Fibroblast of mammary gland (primary cell): ENCODE measurements around the gene CCT7.

Experiments used
- DNase-seq: peaks from one replicate; pipeline ENCODE4 v3.0.0-alpha.2; 2010; ENCODE audit warnings: low read depth
- H3K4me3 ChIP-seq: 2 replicates; pipeline ENCODE4 v1.5.1; 2011; ENCODE audit warnings: low read depth, mild to moderate bottlenecking, low read length, moderate library complexity; ENCODE audit not compliant: control insufficient read depth
- TF ChIP-seq, protein P1 (sequence below): conservative IDR thresholded peaks from 2 replicates; pipeline ENCODE4 v1.5.1; 2011; ENCODE audit warnings: low read depth, low read length, inconsistent platforms; ENCODE audit not compliant: control insufficient read depth, insufficient read depth

Gene CCT7

DNA sequence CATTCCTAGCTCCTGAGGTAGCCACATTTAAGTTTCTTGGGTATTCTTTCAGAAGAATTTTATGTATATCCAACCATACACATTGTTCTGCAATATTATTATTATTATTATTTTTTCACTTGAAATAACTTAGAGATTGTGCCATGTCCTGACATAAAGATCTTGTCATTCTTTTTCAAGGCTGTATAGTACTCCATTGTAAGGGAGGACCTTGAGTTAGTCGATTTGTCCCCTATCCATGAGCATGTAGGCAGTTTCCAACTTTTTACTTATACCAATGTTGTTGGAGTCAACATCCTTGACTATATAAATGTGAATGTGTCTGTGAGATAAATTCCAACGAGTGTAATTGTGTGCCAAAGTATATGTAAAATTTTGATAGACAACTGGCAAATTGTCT lies 60.1 kb downstream of the CCT7 start:
- H3K4me3 ChIP-seq: no peak overlapping the region
- no peak for DNase-seq
- TF ChIP-seq, protein P1, sequence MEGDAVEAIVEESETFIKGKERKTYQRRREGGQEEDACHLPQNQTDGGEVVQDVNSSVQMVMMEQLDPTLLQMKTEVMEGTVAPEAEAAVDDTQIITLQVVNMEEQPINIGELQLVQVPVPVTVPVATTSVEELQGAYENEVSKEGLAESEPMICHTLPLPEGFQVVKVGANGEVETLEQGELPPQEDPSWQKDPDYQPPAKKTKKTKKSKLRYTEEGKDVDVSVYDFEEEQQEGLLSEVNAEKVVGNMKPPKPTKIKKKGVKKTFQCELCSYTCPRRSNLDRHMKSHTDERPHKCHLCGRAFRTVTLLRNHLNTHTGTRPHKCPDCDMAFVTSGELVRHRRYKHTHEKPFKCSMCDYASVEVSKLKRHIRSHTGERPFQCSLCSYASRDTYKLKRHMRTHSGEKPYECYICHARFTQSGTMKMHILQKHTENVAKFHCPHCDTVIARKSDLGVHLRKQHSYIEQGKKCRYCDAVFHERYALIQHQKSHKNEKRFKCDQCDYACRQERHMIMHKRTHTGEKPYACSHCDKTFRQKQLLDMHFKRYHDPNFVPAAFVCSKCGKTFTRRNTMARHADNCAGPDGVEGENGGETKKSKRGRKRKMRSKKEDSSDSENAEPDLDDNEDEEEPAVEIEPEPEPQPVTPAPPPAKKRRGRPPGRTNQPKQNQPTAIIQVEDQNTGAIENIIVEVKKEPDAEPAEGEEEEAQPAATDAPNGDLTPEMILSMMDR: no peak

DNA sequence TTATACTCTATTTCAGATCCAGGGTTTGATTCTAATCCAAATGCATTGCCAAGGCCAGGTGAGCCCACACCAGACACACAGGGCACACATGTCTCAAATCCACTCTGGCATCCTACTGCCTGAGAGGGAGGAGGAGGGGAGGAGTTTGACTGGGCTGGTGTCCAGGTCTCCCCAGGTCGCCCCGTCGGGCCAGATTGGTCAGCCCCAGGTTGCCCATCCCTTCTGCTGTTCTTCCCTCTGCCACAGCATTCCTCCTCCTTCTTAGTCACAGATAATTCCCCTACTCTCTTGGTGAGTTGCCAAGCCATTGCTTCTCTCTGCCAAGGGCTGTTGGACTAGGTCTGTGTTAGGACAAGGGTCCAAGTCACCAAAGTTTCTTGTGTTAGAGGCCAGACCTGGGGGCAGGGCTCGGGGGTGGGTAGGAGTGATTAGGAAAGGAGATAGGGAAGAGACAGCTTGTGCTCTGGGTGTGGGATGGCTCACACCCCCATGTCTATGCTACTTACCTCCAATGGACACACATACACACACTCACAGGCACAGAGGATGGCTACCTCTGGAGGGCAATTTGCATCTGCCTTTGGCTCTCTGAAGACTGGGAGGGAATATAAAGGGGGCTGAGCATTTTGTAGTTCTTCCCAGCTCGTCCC lies 61.8 kb downstream of the CCT7 start:
- no peak for DNase-seq
- TF ChIP-seq, protein P1: no peak
- H3K4me3 ChIP-seq: no peak overlapping the region

DNA sequence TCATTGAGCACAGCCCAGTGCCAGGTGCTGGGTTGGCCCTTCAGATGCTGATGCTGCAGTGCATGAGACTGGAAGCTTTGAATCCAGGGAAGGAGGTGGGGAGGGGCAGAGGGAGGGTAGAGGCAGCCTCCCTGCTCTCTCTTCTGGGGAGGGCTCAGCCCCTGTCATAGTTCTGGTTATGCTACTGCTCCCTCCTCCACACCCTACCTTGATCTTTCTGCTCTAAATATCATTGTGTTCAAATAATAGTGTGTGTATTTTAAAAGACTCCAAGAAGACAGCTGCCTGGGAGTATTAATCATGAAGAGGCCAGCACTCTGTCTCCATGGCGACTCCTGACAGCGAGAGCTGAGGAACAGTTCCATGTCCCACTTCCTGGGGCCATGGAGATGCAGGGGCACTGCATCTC lies 63.0 kb downstream of the CCT7 start:
- TF ChIP-seq, protein P1: no peak
- H3K4me3 ChIP-seq: no peak overlapping the region
- DNase-seq: no peak

DNA sequence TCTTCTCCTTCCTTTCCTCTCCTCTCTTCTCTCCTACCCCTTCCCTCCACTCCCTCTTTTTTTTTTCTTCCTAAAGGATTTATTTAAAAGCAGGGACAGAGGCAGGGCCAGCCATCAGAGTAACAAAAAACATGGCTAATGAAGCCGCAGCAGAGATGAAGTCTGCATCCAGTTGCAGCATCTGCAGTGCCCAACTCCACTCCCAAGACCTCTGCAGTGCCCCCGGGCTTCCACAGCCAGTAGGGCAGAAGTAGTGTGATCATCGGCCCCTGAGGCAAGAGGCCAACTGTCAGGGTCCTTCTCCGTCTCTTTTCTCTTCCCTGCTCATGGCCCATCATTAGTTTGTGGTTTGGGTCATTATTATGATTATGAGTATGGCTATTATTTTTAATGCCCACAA lies 63.5 kb downstream of the CCT7 start:
- DNase-seq: no peak
- TF ChIP-seq, protein P1: no peak
- H3K4me3 ChIP-seq: no peak overlapping the region

DNA sequence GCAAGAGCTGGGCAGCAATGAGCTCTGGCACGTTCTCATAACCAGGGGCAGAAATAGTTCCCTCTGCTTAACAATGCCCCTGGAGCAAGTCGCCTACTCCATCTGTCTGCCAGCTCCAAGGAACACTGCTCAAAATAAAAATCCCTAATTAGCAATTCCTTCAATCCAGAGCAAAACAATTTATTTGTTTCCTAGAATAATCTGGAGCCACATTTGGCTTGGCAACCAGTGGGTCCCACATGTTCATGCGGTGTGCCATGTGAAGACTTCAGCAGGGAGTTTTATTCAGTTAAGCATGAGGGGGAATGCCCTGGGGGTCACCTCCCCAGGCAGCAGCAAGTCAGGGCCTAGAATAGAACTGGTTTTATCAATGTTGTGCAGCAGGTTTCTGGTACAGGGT lies 66.8 kb downstream of the CCT7 start:
- DNase-seq: no peak
- no peak overlapping the region for H3K4me3 ChIP-seq
- TF ChIP-seq, protein P1: no peak

DNA sequence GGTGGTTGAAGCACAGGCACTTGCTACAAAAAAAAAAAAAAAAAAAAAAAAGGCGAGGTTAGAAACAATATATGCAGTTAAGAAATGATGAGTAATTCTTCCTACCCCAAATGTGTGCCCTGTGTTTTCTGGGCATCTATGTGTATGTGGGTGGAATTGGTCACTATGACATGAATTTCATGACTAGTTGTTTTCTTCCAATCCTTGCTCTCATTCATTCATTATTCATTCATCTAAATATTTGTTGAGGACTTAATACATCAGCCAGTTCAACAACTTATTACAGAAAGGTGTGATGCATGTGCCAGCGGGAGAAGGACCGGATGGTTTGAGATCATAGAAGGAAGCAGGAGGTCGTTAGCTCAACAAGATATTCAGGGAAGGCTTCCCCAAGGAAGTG lies 67.5 kb downstream of the CCT7 start:
- no peak for DNase-seq
- TF ChIP-seq, protein P1: no peak
- no peak overlapping the region for H3K4me3 ChIP-seq
